ENCODE data around the gene CECR2.

The CECR2 gene

DNA sequence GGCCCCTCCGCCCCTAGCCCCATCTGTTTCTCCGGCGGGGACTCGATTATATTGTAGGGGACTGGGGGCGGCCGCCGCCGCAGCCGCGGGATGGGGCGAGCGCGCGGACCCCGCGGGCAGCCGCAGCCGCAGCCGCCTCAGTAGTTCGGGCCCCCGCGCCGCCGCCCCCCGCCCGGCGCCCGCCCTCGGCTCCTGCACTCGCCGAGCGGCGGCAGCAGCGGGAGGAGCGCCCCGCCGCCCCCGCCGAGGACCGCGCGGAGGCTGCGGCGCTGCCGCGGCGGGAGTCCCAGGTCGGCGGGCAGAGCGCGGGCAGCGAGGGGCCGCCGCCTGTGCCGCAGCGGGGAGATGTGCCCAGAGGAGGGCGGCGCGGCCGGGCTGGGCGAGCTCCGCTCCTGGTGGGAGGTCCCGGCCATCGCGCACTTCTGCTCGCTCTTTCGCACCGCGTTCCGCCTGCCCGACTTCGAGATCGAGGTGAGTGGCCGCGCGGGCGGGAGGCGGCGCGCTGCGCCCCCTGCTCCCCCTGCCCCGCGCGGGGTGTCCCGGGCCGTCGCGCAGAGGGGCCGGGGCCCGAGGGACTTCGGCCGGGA is at the start of gene CECR2:
CECR2 (plus strand) TSS at position 22 of the 587 bp plus-strand sequence; CDS start at position 346, 324 bp downstream.
- DNase-seq (ENCODE audit: low read depth in 2 of 3, low spot score in 1 of 3), result no peak

GRCh38 chr22:17319546-17319945 is 49.7 kb upstream of the CECR2 start:
- DNase-seq (ENCODE audit: low read depth in 2 of 3, low spot score in 1 of 3), result no peak

DNA sequence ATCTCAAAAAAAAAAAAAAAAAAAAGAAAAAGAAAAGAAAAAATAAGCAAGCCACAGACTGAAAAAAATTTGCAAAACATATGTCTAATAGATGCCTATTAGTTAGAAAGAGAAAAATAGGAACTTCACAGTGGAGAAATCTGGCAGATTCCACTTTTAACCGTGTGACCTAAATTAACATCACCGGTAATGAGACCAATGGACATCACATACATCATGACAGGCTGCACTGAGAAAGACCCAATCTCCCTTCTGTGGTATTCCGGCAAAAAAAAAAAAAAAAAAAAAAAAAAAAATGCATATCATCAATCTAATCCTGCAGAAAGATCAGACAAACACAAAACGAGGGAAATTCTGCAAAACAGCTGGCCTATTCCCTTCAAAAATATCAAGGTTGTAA is 46.7 kb upstream of the CECR2 start:
- no peak for DNase-seq (ENCODE audit: low read depth in 2 of 3, low spot score in 1 of 3)

- no peak for DNase-seq (ENCODE audit: low read depth in 2 of 3, low spot score in 1 of 3)
These were observed 37.6 kb upstream of the CECR2 start for GRCh38 chr22:17331690-17332089.

GRCh38 chr22:17332109-17332800 is 37.0 kb upstream of the CECR2 start:
- no peak for DNase-seq (ENCODE audit: low read depth in 2 of 3, low spot score in 1 of 3)

GRCh38 chr22:17334059-17334458 is 35.2 kb upstream of the CECR2 start:
- no peak for DNase-seq (ENCODE audit: low read depth in 2 of 3, low spot score in 1 of 3)

- no peak for DNase-seq (ENCODE audit: low read depth in 2 of 3, low spot score in 1 of 3)
These were observed 34.3 kb upstream of the CECR2 start for GRCh38 chr22:17334983-17335382.

DNA sequence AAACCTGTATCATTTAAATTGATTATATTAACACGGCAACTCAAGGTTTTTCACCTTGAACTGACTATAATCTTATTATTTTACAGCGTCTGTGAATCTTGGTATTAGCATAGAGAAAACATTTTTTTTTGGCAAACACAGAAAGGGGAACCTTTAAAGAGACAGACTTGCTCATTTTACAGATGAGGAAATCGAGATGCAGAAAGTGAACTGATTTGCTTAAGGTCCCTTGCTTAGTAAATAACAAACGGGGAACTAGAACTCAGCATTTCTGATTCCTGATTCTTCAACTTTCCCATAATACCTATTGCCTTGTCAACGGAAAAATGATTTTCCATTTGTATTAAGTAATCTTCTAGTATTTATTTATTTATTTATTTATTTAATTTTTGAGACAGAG is 33.2 kb upstream of the CECR2 start:
- DNase-seq (ENCODE audit: low read depth in 2 of 3, low spot score in 1 of 3), result no peak

- no peak for DNase-seq (ENCODE audit: low read depth in 2 of 3, low spot score in 1 of 3)
These were observed 31.6 kb upstream of the CECR2 start for GRCh38 chr22:17337639-17338038.

GRCh38 chr22:17339095-17339693 is 30.1 kb upstream of the CECR2 start:
- no peak for DNase-seq (ENCODE audit: low read depth in 2 of 3, low spot score in 1 of 3)

DNA sequence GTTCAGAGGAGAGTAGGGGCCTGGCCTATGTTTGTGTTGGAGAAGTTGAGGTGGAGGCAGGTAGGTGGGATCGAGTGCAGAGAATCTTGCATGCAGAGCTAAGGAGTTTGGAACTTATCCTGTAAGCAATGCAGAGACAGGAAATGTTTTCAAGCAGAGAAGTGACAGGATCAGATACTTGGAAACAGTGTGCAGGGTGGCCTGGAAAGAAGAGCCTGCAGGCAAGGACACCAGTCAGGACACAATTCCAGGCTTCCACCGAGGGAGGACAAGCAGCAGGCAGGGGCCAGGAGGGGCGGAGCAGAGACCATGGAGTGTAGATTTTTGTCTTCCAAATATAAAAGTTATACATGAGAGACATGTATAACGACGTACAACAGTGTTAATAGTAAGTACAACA is 26.9 kb upstream of the CECR2 start:
- no peak for DNase-seq (ENCODE audit: low read depth in 2 of 3, low spot score in 1 of 3)

GRCh38 chr22:17343766-17344165 is 25.5 kb upstream of the CECR2 start:
- DNase-seq (ENCODE audit: low read depth in 2 of 3, low spot score in 1 of 3), result no peak

DNA sequence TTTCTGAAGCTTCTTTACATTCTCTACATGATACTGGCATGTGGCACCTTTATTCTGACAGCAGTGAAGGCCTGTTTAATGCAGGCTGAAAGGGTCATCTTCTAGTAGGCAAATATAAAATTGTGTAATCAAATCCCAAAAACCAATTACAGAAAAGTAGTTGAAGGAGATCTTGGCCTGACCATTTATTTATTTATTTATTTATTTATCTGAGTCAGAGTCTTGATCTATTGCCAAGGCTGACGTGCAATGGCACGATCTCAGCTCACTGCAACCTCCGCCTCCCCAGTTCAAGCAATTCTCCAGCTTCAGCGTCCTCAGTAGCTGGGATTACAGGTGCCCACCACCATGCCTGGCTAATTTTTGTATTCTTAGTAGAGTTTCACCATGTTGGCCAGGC is 22.7 kb upstream of the CECR2 start:
- DNase-seq (ENCODE audit: low read depth in 2 of 3, low spot score in 1 of 3), result no peak

DNA sequence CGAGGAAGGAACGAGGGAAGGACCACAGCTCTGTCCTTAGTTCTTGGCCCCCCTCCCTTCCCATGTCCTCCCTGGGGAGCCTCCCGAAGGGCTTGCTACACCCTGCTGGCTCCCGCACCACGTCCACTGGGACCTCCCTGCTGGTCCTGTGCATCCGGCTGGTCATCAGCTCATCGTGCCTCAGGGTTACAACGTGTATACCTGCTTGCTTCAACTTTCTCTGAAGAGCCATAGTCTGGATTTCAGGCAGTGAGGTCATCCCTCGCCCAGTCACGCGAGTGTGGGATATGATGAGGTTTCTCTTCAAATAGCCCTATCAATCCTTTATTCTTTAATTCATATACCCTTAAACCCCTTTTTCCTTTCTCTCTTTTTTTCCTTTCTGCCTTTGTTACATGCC is 21.5 kb upstream of the CECR2 start:
- no peak for DNase-seq (ENCODE audit: low read depth in 2 of 3, low spot score in 1 of 3)

- no peak for DNase-seq (ENCODE audit: low read depth in 2 of 3, low spot score in 1 of 3)
These were observed 20.7 kb upstream of the CECR2 start for GRCh38 chr22:17348464-17349103.

GRCh38 chr22:17349172-17349571 is 20.1 kb upstream of the CECR2 start:
- DNase-seq (ENCODE audit: low read depth in 2 of 3, low spot score in 1 of 3), result no peak

DNA sequence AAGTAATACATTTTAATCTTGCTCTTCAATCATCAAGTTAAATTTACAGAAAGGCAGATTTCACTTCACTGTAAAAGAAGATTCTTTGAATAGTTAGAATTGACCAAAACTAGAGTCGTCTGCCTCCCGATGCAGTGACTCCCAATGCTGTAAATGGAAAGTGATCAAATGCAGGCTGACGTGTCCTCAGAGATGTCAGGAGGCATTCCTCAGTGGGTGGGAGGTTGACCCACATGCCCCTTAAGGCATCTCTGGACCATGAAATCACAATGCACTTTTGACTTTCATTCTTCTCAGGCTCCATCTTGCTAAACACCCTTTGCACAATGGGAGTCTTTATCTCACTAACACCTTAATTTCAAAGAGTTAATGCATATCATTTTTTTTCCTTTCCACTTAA is 19.0 kb upstream of the CECR2 start:
- no peak for DNase-seq (ENCODE audit: low read depth in 2 of 3, low spot score in 1 of 3)

- DNase-seq (ENCODE audit: low read depth in 2 of 3, low spot score in 1 of 3), result no peak
These were observed 16.5 kb upstream of the CECR2 start for GRCh38 chr22:17352798-17353197.

DNA sequence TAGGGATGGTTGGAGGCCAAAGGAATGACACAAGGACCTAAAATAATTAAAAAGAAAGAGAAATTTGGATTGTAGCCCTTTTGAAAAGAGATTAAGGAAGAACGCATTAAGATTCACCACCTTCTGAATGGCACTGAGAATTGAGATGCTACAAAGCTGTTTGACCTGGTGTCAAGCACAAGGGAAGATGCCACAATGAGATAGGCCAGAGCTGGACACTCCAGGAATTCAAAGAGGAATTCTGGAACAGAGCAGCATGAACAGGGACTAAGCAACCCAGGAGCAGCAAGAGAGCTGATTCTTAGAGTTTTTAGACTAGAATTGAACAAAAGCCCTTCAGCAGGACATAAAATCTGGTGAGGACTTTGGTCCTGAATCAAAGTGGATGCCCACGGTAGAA is 11.6 kb upstream of the CECR2 start:
- no peak for DNase-seq (ENCODE audit: low read depth in 2 of 3, low spot score in 1 of 3)

DNA sequence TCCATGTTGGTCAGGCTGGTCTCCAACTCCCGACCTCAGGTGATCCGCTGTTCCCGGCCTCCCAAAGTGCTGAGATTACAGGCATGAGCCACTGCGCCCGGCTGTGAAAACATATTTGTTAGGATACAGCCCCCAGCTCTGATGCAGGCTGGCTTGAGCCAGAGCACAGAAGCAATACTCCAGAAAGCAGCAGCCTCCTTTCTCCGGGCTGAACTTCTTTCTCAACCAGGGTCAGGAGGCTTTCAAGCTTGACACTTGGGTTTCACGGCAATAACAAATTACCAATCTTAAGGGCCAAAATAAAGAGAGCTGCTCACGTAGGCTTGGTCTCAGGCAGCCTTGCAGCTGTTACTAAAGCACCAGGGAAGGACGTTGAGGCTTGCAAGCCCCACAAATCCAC is 10.8 kb upstream of the CECR2 start:
- DNase-seq (ENCODE audit: low read depth in 2 of 3, low spot score in 1 of 3), result no peak

DNA sequence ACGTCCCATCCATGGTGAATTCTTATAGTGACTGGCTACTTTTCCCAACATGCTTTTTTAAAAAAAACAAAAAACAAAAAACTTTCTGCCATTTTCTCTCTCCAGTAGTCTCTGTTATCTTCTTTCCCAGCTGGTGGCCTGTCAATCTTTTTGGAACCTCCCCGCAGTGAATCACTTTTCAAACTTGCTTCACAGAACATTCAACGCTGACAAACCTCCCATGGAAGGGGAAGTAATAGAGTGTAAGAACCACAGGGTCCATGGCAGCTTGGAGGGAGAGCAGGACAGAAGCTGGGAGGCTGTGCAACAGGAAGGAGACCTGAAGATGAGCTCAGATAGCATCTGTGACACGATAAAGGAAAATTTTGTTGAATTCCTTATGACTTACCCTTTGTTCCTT is 9.8 kb upstream of the CECR2 start:
- no peak for DNase-seq (ENCODE audit: low read depth in 2 of 3, low spot score in 1 of 3)

DNA sequence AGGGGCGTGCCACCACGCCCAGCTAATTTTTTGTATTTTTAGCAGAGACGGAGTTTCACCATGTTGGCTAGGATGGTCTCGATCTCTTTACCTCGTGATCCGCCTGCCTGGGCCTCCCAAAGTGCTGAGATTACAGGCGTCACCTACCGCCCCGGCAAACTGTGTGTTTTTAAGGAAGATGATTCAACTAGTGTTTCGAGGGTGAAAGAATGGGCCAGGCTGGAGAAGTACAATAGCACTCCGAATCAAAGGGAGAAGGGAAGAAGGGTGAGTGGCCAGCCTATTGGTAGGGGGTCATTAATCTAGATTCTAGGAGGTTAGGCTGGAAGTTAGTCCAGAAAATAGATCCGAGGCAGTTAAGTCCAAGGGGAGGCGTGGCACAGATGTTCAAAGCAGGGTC is 2.9 kb upstream of the CECR2 start:
- DNase-seq (ENCODE audit: low read depth in 2 of 3, low spot score in 1 of 3), result no peak
